ENCODE results near the gene PKNOX2.

PKNOX2 gene

GRCh38 chr11:125164422-125165110 lies at the start of gene PKNOX2:
Gene PKNOX2 (plus strand): TSS chr11:125164751. CDS start chr11:125351306, 186,555 bp downstream.
- DNase-seq (ENCODE audit: low read depth in 2 of 2), result peak; percentile 9 to 55

GRCh38 chr11:125117429-125117828 lies 47.1 kb upstream of the PKNOX2 start:
- no peak for DNase-seq (ENCODE audit: low read depth in 2 of 2)

GRCh38 chr11:125123194-125123946 lies 41.2 kb upstream of the PKNOX2 start:
- no peak for DNase-seq (ENCODE audit: low read depth in 2 of 2)

GRCh38 chr11:125123947-125124617 lies 40.5 kb upstream of the PKNOX2 start:
- DNase-seq (ENCODE audit: low read depth in 2 of 2), result no peak

- DNase-seq (ENCODE audit: low read depth in 2 of 2), result no peak
Measured at GRCh38 chr11:125124618-125124992, 39.9 kb upstream of the PKNOX2 start.

- DNase-seq (ENCODE audit: low read depth in 2 of 2), result no peak
Measured at GRCh38 chr11:125128450-125128849, 36.1 kb upstream of the PKNOX2 start.

- DNase-seq (ENCODE audit: low read depth in 2 of 2), result no peak
Measured at GRCh38 chr11:125129316-125129993, 35.1 kb upstream of the PKNOX2 start.

GRCh38 chr11:125132071-125132470 lies 32.5 kb upstream of the PKNOX2 start:
- DNase-seq (ENCODE audit: low read depth in 2 of 2), result no peak

- no peak for DNase-seq (ENCODE audit: low read depth in 2 of 2)
Measured at GRCh38 chr11:125132596-125132995, 32.0 kb upstream of the PKNOX2 start.

GRCh38 chr11:125136001-125136400 lies 28.6 kb upstream of the PKNOX2 start:
- no peak for DNase-seq (ENCODE audit: low read depth in 2 of 2)

GRCh38 chr11:125138966-125139365 lies 25.6 kb upstream of the PKNOX2 start:
- no peak for DNase-seq (ENCODE audit: low read depth in 2 of 2)

- no peak for DNase-seq (ENCODE audit: low read depth in 2 of 2)
Measured at GRCh38 chr11:125139778-125140177, 24.8 kb upstream of the PKNOX2 start.

GRCh38 chr11:125140233-125140632 lies 24.3 kb upstream of the PKNOX2 start:
- DNase-seq (ENCODE audit: low read depth in 2 of 2), result no peak

GRCh38 chr11:125141178-125141577 lies 23.4 kb upstream of the PKNOX2 start:
- no peak for DNase-seq (ENCODE audit: low read depth in 2 of 2)

GRCh38 chr11:125141686-125142535 lies 22.6 kb upstream of the PKNOX2 start:
- DNase-seq (ENCODE audit: low read depth in 2 of 2), result peak in 1 of 2 donors; percentile 37

GRCh38 chr11:125146232-125146631 lies 18.3 kb upstream of the PKNOX2 start:
- DNase-seq (ENCODE audit: low read depth in 2 of 2), result no peak

- DNase-seq (ENCODE audit: low read depth in 2 of 2), result no peak
Measured at GRCh38 chr11:125147280-125147679, 17.3 kb upstream of the PKNOX2 start.

GRCh38 chr11:125148011-125148410 lies 16.5 kb upstream of the PKNOX2 start:
- DNase-seq (ENCODE audit: low read depth in 2 of 2), result no peak

GRCh38 chr11:125148743-125149142 lies 15.8 kb upstream of the PKNOX2 start:
- no peak for DNase-seq (ENCODE audit: low read depth in 2 of 2)

- DNase-seq (ENCODE audit: low read depth in 2 of 2), result no peak
Measured at GRCh38 chr11:125153837-125154236, 10.7 kb upstream of the PKNOX2 start.

All from stimulated activated CD8-positive, alpha-beta memory T cell treated with anti-CD3 and anti-CD28 coated beads, Interleukin-2, amount 100 ng/mL, for 1 hour (primary cell).